K562 (cell line): ENCODE data around the gene TMEM120A. TPM values are rescaled to one million over a fixed set of nuclear protein-coding genes. Genes with fewer than 3 reads are reported as not detected.

Source experiments
- ATAC-seq: fragments of 200-7000 bp; cut with Tn5 transposase; 3 replicates; pipeline ENCODE4 v1.9.1; 2020; ENCODE audit warnings: moderate library complexity
- BruUV-seq: library from RNA; stranded (reverse); fragments of 400-500 nt; replicated peaks from 2 replicates; lab custom pipeline; 2021; lab: Mats Ljungman, UMichigan
- CTCF ChIA-PET: fragments of 300-600 bp; formaldehyde crosslinking; extraction: SDS; loops from one replicate; lab custom pipeline; 2021; ENCODE audit warnings: low intra/inter-chr PET ratio; lab: Yijun Ruan, JAX
- POLR2A ChIA-PET: fragments of 300-600, 350-650 bp; sonication (Branson Sonifier 250); formaldehyde crosslinking; extraction: SDS; loops from one replicate; lab custom pipeline; 2021; ENCODE audit warnings: antibody characterized with exemption, inconsistent platforms; lab: Yijun Ruan, JAX
- DNase-seq, 4 experiments: peaks; one replicate each; pipeline versions ENCODE4 v3.0.0 to v3.0.0-alpha.2; 2011 to 2018; ENCODE audit warnings: low spot score in 3 of 4, mixed read lengths in 3 of 4; ENCODE audit errors: extremely low read depth in 1 of 4
- FAIRE-seq: peaks from 2 replicates; lab custom pipeline; 2011; peaks lifted over from hg19 to GRCh38; lab: Jason Lieb, UNC
- H2AFZ ChIP-seq: 2 replicates; pipeline ENCODE4 v1.6.0; 2011; ENCODE audit warnings: low read depth, low read length, control low read depth, inconsistent platforms
- H3K27ac ChIP-seq: fragments of 200-600 bp; 3 replicates; pipeline ENCODE4 v1.8.0; 2011; ENCODE audit warnings: low read depth, mild to moderate bottlenecking, control low read depth, inconsistent platforms, low read length, moderate library complexity, mixed read lengths; ENCODE audit errors: extremely low read depth
- H3K27me3 ChIP-seq, 2 experiments: fragments of 300-600 bp in 1 of 2; 2 replicates in 1 of 2; 3 replicates in 1 of 2; pipeline versions ENCODE4 v1.6.0 to v1.8.0; 2011; ENCODE audit warnings: inconsistent platforms in 2 of 2, low read length in 2 of 2, mild to moderate bottlenecking in 1 of 2, mixed read lengths in 1 of 2, moderate library complexity in 1 of 2; ENCODE audit not compliant: control insufficient read depth in 2 of 2, insufficient read depth in 2 of 2
- H3K36me3 ChIP-seq: fragments of 300-600 bp; 3 replicates; pipeline ENCODE4 v1.8.0; 2011; ENCODE audit warnings: mild to moderate bottlenecking, low read length, inconsistent platforms; ENCODE audit not compliant: control insufficient read depth, insufficient read depth
- H3K4me1 ChIP-seq, 2 experiments: fragments of 200-600 bp in 1 of 2; replicated peaks in 1 of 2; 2 replicates in 1 of 2; 3 replicates in 1 of 2; pipeline versions ENCODE4 v1.5.1 to v1.8.0; 2011; ENCODE audit warnings: inconsistent platforms in 2 of 2, low read length in 2 of 2, mild to moderate bottlenecking in 1 of 2, mixed read lengths in 1 of 2, moderate library complexity in 1 of 2; ENCODE audit not compliant: control insufficient read depth in 2 of 2, insufficient read depth in 2 of 2
- H3K4me2 ChIP-seq: 2 replicates; pipeline ENCODE4 v1.6.1; 2011; ENCODE audit warnings: low read length, control low read depth, inconsistent platforms, mixed read lengths; ENCODE audit not compliant: insufficient read depth
- H3K4me3 ChIP-seq: fragments of 200-600 bp; sonication (generic), shearing (Covaris generic); 2 replicates; pipeline ENCODE4 v1.5.1; 2016; ENCODE audit warnings: control low read depth, inconsistent platforms
- H3K79me2 ChIP-seq: fragments of 200-600 bp; 3 replicates; pipeline ENCODE4 v1.8.0; 2011; ENCODE audit warnings: low read length, inconsistent platforms; ENCODE audit not compliant: control insufficient read depth, insufficient read depth
- H3K9ac ChIP-seq, 2 experiments: 2 replicates each; pipeline versions ENCODE4 v1.6.0 to v1.6.1; 2011; ENCODE audit warnings: low read depth in 2 of 2, low read length in 2 of 2, control low read depth in 1 of 2, inconsistent platforms in 1 of 2, mild to moderate bottlenecking in 1 of 2, mixed read lengths in 1 of 2; ENCODE audit not compliant: insufficient read depth in 1 of 2
- H3K9me1 ChIP-seq: one replicate; pipeline ENCODE4 v1.6.0; 2011; ENCODE audit warnings: inconsistent platforms, mild to moderate bottlenecking, low read length, moderate library complexity; ENCODE audit not compliant: control insufficient read depth, insufficient read depth
- H3K9me3 ChIP-seq: replicated peaks from 2 replicates; pipeline ENCODE4 v1.5.1; 2011; ENCODE audit warnings: low read depth, low read length, inconsistent platforms; ENCODE audit not compliant: control insufficient read depth, insufficient read depth
- H4K20me1 ChIP-seq: replicated peaks from 2 replicates; pipeline ENCODE4 v1.6.1; 2011; ENCODE audit warnings: low read length, inconsistent platforms, mixed read lengths; ENCODE audit not compliant: control insufficient read depth, insufficient read depth
- KDM4B ChIP-seq, 2 experiments: fragments of 450-650 bp in 1 of 2; sonication (generic) in 1 of 2; IDR thresholded peaks; 2 replicates each; pipeline ENCODE4 v1.6.1; 2016 to 2017; ENCODE audit warnings: borderline replicate concordance in 2 of 2, antibody characterized with exemption in 1 of 2, low read depth in 1 of 2, mild to moderate bottlenecking in 1 of 2
- MXI1 ChIP-seq: IDR thresholded peaks from 2 replicates; pipeline ENCODE4 v1.6.1; 2011; ENCODE audit warnings: low read depth, mild to moderate bottlenecking, improper control_type of control experiment, low read length
- PURB ChIP-seq: sonication (generic); formaldehyde crosslinking; IDR thresholded peaks from 2 replicates; pipeline ENCODE4 v1.9.0; 2021; ENCODE audit warnings: low read depth, mild to moderate bottlenecking, missing genetic modification reagents
- SIRT6 ChIP-seq: IDR thresholded peaks from one replicate; pipeline ENCODE4 v1.6.1; 2012; ENCODE audit warnings: low read depth, mild to moderate bottlenecking, control low read depth, inconsistent platforms, low read length, moderate library complexity
- TAF1 ChIP-seq: IDR thresholded peaks from 2 replicates; pipeline ENCODE4 v1.6.1; 2011; ENCODE audit warnings: mild to moderate bottlenecking, low read length, moderate library complexity; ENCODE audit not compliant: insufficient read depth, control insufficient read depth, severe bottlenecking; ENCODE audit errors: extremely low read depth
- XRCC3 ChIP-seq: fragments of 450-650 bp; IDR thresholded peaks from 2 replicates; pipeline ENCODE4 v1.6.1; 2017; ENCODE audit warnings: mild to moderate bottlenecking, moderate library complexity
- ZNF316 ChIP-seq: fragments of 450-650 bp; IDR thresholded peaks from 2 replicates; pipeline ENCODE4 v1.6.1; 2016
- ZNF354B ChIP-seq: fragments of 250-450 bp; sonication (Bioruptor Pico); IDR thresholded peaks from 2 replicates; pipeline ENCODE4 v1.4.0; 2020
- ZNF583 ChIP-seq: fragments of 250-450 bp; sonication (Bioruptor Pico); IDR thresholded peaks from 2 replicates; pipeline ENCODE4 v1.4.0; 2020
- ZNF764 ChIP-seq: fragments of 250-450 bp; sonication (Bioruptor Pico); IDR thresholded peaks from 2 replicates; pipeline ENCODE4 v1.4.0; 2020; ENCODE audit warnings: low read depth, mild to moderate bottlenecking, moderate library complexity
- WGBS: fragments of 100-300 bp; shearing (Covaris generic); methylation state at CpG from one replicate; pipeline ENCODE4 v1.1.6; 2016; ENCODE audit warnings: low coverage, mixed read lengths; ENCODE audit not compliant: insufficient coverage; ENCODE audit errors: missing lambda C conversion rate; 5-methylcytosine and 5-hydroxymethylcytosine counted together
- in situ Hi-C: fragments of 300-500 bp; cut with MboI; formaldehyde crosslinking; loops from 4 replicates; pipeline ENCODE4 v1.15.0; 2018; ENCODE audit warnings: inconsistent platforms, mixed read lengths
- intact Hi-C: fragments of 100-400 bp; cut with micrococcal nuclease; formaldehyde crosslinking; loops from 2 replicates; pipeline ENCODE4 v1.14.2; 2022
- polyA plus RNA-seq, 8 experiments: library from polyadenylated mRNA; depleted of rRNA in 4 of 8; stranded (reverse) in 5 of 8; unstranded in 3 of 8; fragments of >200 nt; fragmentation: Nextera tagmentation in 2 of 8; fragmentation: Illumina TruSeq in 1 of 8; extraction: Ambion mirVana in 2 of 8; extraction: Trizol in 1 of 8; gene quantifications; 2 replicates each; pipeline versions ENCODE4 v1.2.1 to v1.2.3, GENCODE V29; 2011 to 2014; ENCODE audit warnings: inconsistent platforms in 1 of 8, missing spikeins in 1 of 8
- total RNA-seq, 7 experiments: library from RNA; depleted of rRNA in 6 of 7; stranded (reverse); fragments of >200 nt in 6 of 7; fragmentation: Illumina TruSeq in 2 of 7; extraction: Trizol in 2 of 7; gene quantifications; 2 replicates each; pipeline versions ENCODE4 v1.2.1 to v1.2.3, GENCODE V29; 2011 to 2021; ENCODE audit warnings: low replicate concordance in 1 of 7
- TF ChIP-seq, protein P1 (sequence below): fragments of 250-450 bp; sonication (Bioruptor Pico); IDR thresholded peaks from 2 replicates; pipeline ENCODE4 v1.4.0; 2020

TMEM120A gene
- total and polyA plus RNA-seq, 9 of the 15 experiments (the other 6 are each of a cell fraction or from before 2014, with no cell fraction given): 2.3 to 90.2 (median 22.9) TPM

DNA sequence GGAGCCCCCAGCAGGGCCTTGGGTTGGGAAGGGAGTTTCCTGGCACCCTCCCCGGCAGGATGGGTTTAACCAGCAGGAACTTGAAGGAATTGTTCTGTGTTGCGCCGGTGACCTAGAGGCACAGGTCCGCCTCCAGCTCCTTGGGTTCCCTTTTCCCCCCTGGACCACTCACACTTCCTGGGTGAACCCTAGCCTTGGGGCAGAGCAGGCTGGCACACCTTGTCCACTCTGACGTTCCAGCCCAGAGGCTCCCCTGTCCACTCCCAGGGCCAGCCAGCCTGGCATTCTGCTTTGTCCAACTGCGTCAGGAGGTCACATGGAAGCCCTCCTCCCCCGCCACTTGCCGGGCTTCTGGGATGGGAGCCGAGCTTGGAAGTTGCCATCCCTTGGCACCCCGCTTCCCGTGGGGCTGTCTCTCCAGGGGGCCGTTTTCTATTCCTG, 25.8 kb downstream of the TMEM120A start:
- Histone ChIP-seq H3K9me3 (no peaks in the 10 kb centered on the region), H3K36me3 (peaks cover 39% of the 10 kb centered on the region; the same call in 2 of the 3 replicates), H3K4me3 (no peak overlapping the region), H3K9me1 (peaks cover 2% of the 10 kb centered on the region), H3K27me3 (no peaks in the 10 kb centered on the region), H3K4me1 (peaks cover 8 to 36% of the 10 kb centered on the region in 2 experiments; a peak in 3 of 5 replicates), H3K79me2 (no peaks in the 10 kb centered on the region), H4K20me1 (no peaks in the 10 kb centered on the region), H2AFZ (no peak overlapping the region), H3K4me2 (no peak overlapping the region), H3K27ac (no peak overlapping the region), H3K9ac (no peak overlapping the region; a peak in 1 of 4 replicates)
- TF ChIP-seq, protein P1, sequence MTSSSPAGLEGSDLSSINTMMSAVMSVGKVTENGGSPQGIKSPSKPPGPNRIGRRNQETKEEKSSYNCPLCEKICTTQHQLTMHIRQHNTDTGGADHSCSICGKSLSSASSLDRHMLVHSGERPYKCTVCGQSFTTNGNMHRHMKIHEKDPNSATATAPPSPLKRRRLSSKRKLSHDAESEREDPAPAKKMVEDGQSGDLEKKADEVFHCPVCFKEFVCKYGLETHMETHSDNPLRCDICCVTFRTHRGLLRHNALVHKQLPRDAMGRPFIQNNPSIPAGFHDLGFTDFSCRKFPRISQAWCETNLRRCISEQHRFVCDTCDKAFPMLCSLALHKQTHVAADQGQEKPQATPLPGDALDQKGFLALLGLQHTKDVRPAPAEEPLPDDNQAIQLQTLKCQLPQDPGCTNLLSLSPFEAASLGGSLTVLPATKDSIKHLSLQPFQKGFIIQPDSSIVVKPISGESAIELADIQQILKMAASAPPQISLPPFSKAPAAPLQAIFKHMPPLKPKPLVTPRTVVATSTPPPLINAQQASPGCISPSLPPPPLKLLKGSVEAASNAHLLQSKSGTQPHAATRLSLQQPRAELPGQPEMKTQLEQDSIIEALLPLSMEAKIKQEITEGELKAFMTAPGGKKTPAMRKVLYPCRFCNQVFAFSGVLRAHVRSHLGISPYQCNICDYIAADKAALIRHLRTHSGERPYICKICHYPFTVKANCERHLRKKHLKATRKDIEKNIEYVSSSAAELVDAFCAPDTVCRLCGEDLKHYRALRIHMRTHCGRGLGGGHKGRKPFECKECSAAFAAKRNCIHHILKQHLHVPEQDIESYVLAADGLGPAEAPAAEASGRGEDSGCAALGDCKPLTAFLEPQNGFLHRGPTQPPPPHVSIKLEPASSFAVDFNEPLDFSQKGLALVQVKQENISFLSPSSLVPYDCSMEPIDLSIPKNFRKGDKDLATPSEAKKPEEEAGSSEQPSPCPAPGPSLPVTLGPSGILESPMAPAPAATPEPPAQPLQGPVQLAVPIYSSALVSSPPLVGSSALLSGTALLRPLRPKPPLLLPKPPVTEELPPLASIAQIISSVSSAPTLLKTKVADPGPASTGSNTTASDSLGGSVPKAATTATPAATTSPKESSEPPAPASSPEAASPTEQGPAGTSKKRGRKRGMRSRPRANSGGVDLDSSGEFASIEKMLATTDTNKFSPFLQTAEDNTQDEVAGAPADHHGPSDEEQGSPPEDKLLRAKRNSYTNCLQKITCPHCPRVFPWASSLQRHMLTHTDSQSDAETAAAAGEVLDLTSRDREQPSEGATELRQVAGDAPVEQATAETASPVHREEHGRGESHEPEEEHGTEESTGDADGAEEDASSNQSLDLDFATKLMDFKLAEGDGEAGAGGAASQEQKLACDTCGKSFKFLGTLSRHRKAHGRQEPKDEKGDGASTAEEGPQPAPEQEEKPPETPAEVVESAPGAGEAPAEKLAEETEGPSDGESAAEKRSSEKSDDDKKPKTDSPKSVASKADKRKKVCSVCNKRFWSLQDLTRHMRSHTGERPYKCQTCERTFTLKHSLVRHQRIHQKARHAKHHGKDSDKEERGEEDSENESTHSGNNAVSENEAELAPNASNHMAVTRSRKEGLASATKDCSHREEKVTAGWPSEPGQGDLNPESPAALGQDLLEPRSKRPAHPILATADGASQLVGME: no peak
- TF ChIP-seq KDM4B (IDR thresholded peaks at IDR 0.05; ENCODE audit: borderline replicate concordance in 2 of 2, low read depth in 1 of 2) (no peak), ZNF583 (CRISPR knock-in tag) (no peak), TAF1 (no peak), ZNF354B (CRISPR knock-in tag) (no peak), ZNF764 (CRISPR knock-in tag) (no peak), SIRT6 (no peak), XRCC3 (no peak), ZNF316 (no peak), MXI1 (no peak), PURB (no peak)
- intact Hi-C loops (no loop called here), in situ Hi-C loops (no loop called here)
- BruUV-seq: no TSS peak
- ChIA-PET CTCF (no interaction called here), POLR2A (no interaction called here)
- DNase-seq (no peak), ATAC-seq (no peak), FAIRE-seq (no peak)
- WGBS: 94% methylated on average over 12 of the region's 12 CpGs
